ENCODE data around the gene MAP3K5. TPM values are rescaled to one million over a fixed set of nuclear protein-coding genes. Genes with fewer than 3 reads are reported as not detected.
A peak's percentile ranks its signal among the peaks of the same experiment; 100 is the strongest.
"Not testable (repeated sequence)": the region's sequence is repeated elsewhere in the genome, so short reads cannot be mapped to it uniquely, and the experiment has no call there.

Gene MAP3K5
- total RNA-seq, 2 experiments from 2014 or later, result 9.4 to 9.7 TPM

- Mint-ChIP-seq H3K36me3 (ENCODE audit: low read depth) (peaks cover 3% of the 10 kb centered on the region), H3K27me3 (ENCODE audit: low read depth) (no peaks in the 10 kb centered on the region), H3K4me3 (no peak overlapping the region), H3K4me1 (ENCODE audit: low read depth) (peaks cover 25% of the 10 kb centered on the region), H3K9me3 (no peaks in the 10 kb centered on the region), H3K27ac (no peak overlapping the region)
- intact Hi-C loops (cut with micrococcal nuclease), result no loop called here
- CTCF ChIA-PET, result interaction anchor here (0.8 to 2.1 kb wide), 5 partner anchors 10 to 395 kb away, joined by 3 to 7 read pairs (median 3); no protein-coding TSS in a partner anchor
- no peak for DNase-seq
Measured at GRCh38 chr6:136728033-136728939, 64.0 kb downstream of the MAP3K5 start.

GRCh38 chr6:136726837-136727557 lies 65.3 kb downstream of the MAP3K5 start:
- H3K9me3 Mint-ChIP-seq, result no peaks in the 10 kb centered on the region
- peaks cover 25% of the 10 kb centered on the region for H3K4me1 Mint-ChIP-seq (ENCODE audit: low read depth)
- H3K27me3 Mint-ChIP-seq (ENCODE audit: low read depth), result no peaks in the 10 kb centered on the region
- CTCF ChIA-PET, result interaction anchor here (0.8 kb wide), 1 partner anchor 12 kb away, joined by 4 read pairs; no protein-coding TSS in a partner anchor
- H3K27ac Mint-ChIP-seq, result no peak overlapping the region
- intact Hi-C loops (cut with micrococcal nuclease), result no loop called here
- no peak overlapping the region for H3K4me3 Mint-ChIP-seq
- DNase-seq, result no peak
- H3K36me3 Mint-ChIP-seq (ENCODE audit: low read depth), result peaks cover 3% of the 10 kb centered on the region

GRCh38 chr6:136725124-136725523 lies 67.2 kb downstream of the MAP3K5 start:
- no peaks in the 10 kb centered on the region for H3K27me3 Mint-ChIP-seq (ENCODE audit: low read depth)
- no peak overlapping the region for H3K27ac Mint-ChIP-seq
- peaks cover 22% of the 10 kb centered on the region for H3K4me1 Mint-ChIP-seq (ENCODE audit: low read depth)
- H3K36me3 Mint-ChIP-seq (ENCODE audit: low read depth), result peaks cover 7% of the 10 kb centered on the region
- no peak overlapping the region for H3K4me3 Mint-ChIP-seq
- CTCF ChIA-PET, result no interaction called here
- DNase-seq, result no peak
- no peaks in the 10 kb centered on the region for H3K9me3 Mint-ChIP-seq
- intact Hi-C loops (cut with micrococcal nuclease), result no loop called here

GRCh38 chr6:136723780-136724179 lies 68.5 kb downstream of the MAP3K5 start:
- DNase-seq, result peak; percentile 20
- peaks cover 4% of the 10 kb centered on the region for H3K36me3 Mint-ChIP-seq (ENCODE audit: low read depth)
- CTCF ChIA-PET, result interaction anchor here (1.0 to 1.1 kb wide), 2 partner anchors 69 to 815 kb away, joined by 4 read pairs; partner anchors contain the start of gene MAP3K5
- intact Hi-C loops (cut with micrococcal nuclease), result no loop called here
- no peak overlapping the region for H3K4me3 Mint-ChIP-seq
- H3K4me1 Mint-ChIP-seq (ENCODE audit: low read depth), result peaks cover 27% of the 10 kb centered on the region
- H3K9me3 Mint-ChIP-seq, result no peaks in the 10 kb centered on the region
- H3K27me3 Mint-ChIP-seq (ENCODE audit: low read depth), result no peaks in the 10 kb centered on the region
- no peak overlapping the region for H3K27ac Mint-ChIP-seq

- Mint-ChIP-seq H3K36me3 (ENCODE audit: low read depth) (peaks cover 4% of the 10 kb centered on the region), H3K27ac (no peak overlapping the region), H3K4me3 (no peak overlapping the region), H3K4me1 (ENCODE audit: low read depth) (peaks cover 31% of the 10 kb centered on the region), H3K9me3 (no peaks in the 10 kb centered on the region), H3K27me3 (ENCODE audit: low read depth) (no peaks in the 10 kb centered on the region)
- no peak for DNase-seq
- CTCF ChIA-PET, result no interaction called here
- intact Hi-C loops (cut with micrococcal nuclease), result no loop called here
Measured at GRCh38 chr6:136721467-136721866, 70.8 kb downstream of the MAP3K5 start.

- Mint-ChIP-seq H3K27me3 (ENCODE audit: low read depth) (no peaks in the 10 kb centered on the region), H3K4me3 (no peak overlapping the region), H3K9me3 (no peaks in the 10 kb centered on the region), H3K4me1 (ENCODE audit: low read depth) (peaks cover 31% of the 10 kb centered on the region), H3K36me3 (ENCODE audit: low read depth) (peaks cover 6% of the 10 kb centered on the region), H3K27ac (no peak overlapping the region)
- intact Hi-C loops (cut with micrococcal nuclease), result no loop called here
- CTCF ChIA-PET, result interaction anchor here (0.7 to 1.6 kb wide), 5 partner anchors 27 to 124 kb away, joined by 3 to 5 read pairs (median 3); partner anchors contain the start of gene MAP3K5
- DNase-seq, result no peak
Measured at GRCh38 chr6:136720045-136720770, 72.1 kb downstream of the MAP3K5 start.

GRCh38 chr6:136719280-136720044 lies 72.8 kb downstream of the MAP3K5 start:
- no peak overlapping the region for H3K27ac Mint-ChIP-seq
- intact Hi-C loops (cut with micrococcal nuclease), result no loop called here
- H3K36me3 Mint-ChIP-seq (ENCODE audit: low read depth), result peaks cover 12% of the 10 kb centered on the region
- peaks cover 27% of the 10 kb centered on the region for H3K4me1 Mint-ChIP-seq (ENCODE audit: low read depth)
- no peaks in the 10 kb centered on the region for H3K27me3 Mint-ChIP-seq (ENCODE audit: low read depth)
- CTCF ChIA-PET, result interaction anchor here (0.6 to 1.6 kb wide), 5 partner anchors 28 to 282 kb away, joined by 3 to 5 read pairs (median 4); partner anchors contain the start of gene MAP3K5
- no peak overlapping the region for H3K4me3 Mint-ChIP-seq
- H3K9me3 Mint-ChIP-seq, result no peaks in the 10 kb centered on the region
- peak; percentile 8 for DNase-seq

GRCh38 chr6:136718476-136718875 lies 73.8 kb downstream of the MAP3K5 start:
- Mint-ChIP-seq H3K9me3 (no peaks in the 10 kb centered on the region), H3K4me3 (no peak overlapping the region), H3K4me1 (ENCODE audit: low read depth) (peaks cover 19% of the 10 kb centered on the region), H3K36me3 (ENCODE audit: low read depth) (peaks cover 13% of the 10 kb centered on the region), H3K27ac (no peak overlapping the region), H3K27me3 (ENCODE audit: low read depth) (no peaks in the 10 kb centered on the region)
- CTCF ChIA-PET, result interaction anchor here (1.2 to 2.0 kb wide), 3 partner anchors 10 to 74 kb away, joined by 3 to 6 read pairs (median 3); partner anchors contain the start of gene MAP3K5
- intact Hi-C loops (cut with micrococcal nuclease), result no loop called here
- no peak for DNase-seq

GRCh38 chr6:136717716-136717990 lies 74.6 kb downstream of the MAP3K5 start:
- Mint-ChIP-seq H3K4me1 (ENCODE audit: low read depth) (peaks cover 20% of the 10 kb centered on the region), H3K27me3 (ENCODE audit: low read depth) (no peaks in the 10 kb centered on the region), H3K4me3 (no peak overlapping the region), H3K27ac (no peak overlapping the region), H3K9me3 (no peaks in the 10 kb centered on the region), H3K36me3 (ENCODE audit: low read depth) (peaks cover 15% of the 10 kb centered on the region)
- DNase-seq, result no peak
- CTCF ChIA-PET, result interaction anchor here (1.5 to 2.0 kb wide), 2 partner anchors 11 to 73 kb away, joined by 3 to 6 read pairs; no protein-coding TSS in a partner anchor
- intact Hi-C loops (cut with micrococcal nuclease), result no loop called here

GRCh38 chr6:136716917-136717715 lies 75.2 kb downstream of the MAP3K5 start:
- no peaks in the 10 kb centered on the region for H3K27me3 Mint-ChIP-seq (ENCODE audit: low read depth)
- H3K4me3 Mint-ChIP-seq, result no peak overlapping the region
- CTCF ChIA-PET, result interaction anchor here (1.5 to 2.0 kb wide), 2 partner anchors 12 to 72 kb away, joined by 3 to 6 read pairs; no protein-coding TSS in a partner anchor
- peaks cover 18% of the 10 kb centered on the region for H3K36me3 Mint-ChIP-seq (ENCODE audit: low read depth)
- H3K9me3 Mint-ChIP-seq, result no peaks in the 10 kb centered on the region
- DNase-seq, result no peak
- no peak overlapping the region for H3K27ac Mint-ChIP-seq
- intact Hi-C loops (cut with micrococcal nuclease), result no loop called here
- peaks cover 20% of the 10 kb centered on the region for H3K4me1 Mint-ChIP-seq (ENCODE audit: low read depth)

- intact Hi-C loops (cut with micrococcal nuclease); H3K27me3 Mint-ChIP-seq (ENCODE audit: low read depth); H3K9me3 Mint-ChIP-seq; CTCF ChIA-PET; H3K27ac Mint-ChIP-seq; H3K4me1 Mint-ChIP-seq (ENCODE audit: low read depth); H3K4me3 Mint-ChIP-seq: not testable (repeated sequence)
- peaks cover 14% of the 10 kb centered on the region for H3K36me3 Mint-ChIP-seq (ENCODE audit: low read depth)
- peak; percentile 7 for DNase-seq
Measured at GRCh38 chr6:136712642-136713041, 79.6 kb downstream of the MAP3K5 start.
